Measurements from ENCODE around the gene USP9Y.

Gene USP9Y

GRCh38 chrY:12701181-12701695, at the start of gene USP9Y:
TSS of gene USP9Y (plus strand) at chrY:12701231. CDS start at chrY:12709448, 8,217 bp downstream.
- no peak for DNase-seq

GRCh38 chrY:12651621-12652036, 49.4 kb upstream of the USP9Y start:
- DNase-seq: no peak

- peak in 30 of 56 donors; percentile 0 to 76 (median 38) for DNase-seq
Measured at GRCh38 chrY:12661745-12662681, 39.0 kb upstream of the USP9Y start.

- peak in 24 of 56 donors; percentile 0 to 46 (median 4) for DNase-seq
Measured at GRCh38 chrY:12662745-12663591, 38.1 kb upstream of the USP9Y start.

- peak in 1 of 56 donors; percentile 0 for DNase-seq
Measured at GRCh38 chrY:12663845-12664244, 37.2 kb upstream of the USP9Y start.

GRCh38 chrY:12678111-12678510, 22.9 kb upstream of the USP9Y start:
- no peak for DNase-seq

GRCh38 chrY:12681535-12681934, 19.5 kb upstream of the USP9Y start:
- no peak for DNase-seq

GRCh38 chrY:12688337-12688736, 12.7 kb upstream of the USP9Y start:
- no peak for DNase-seq

- no peak for DNase-seq
Measured at GRCh38 chrY:12700087-12700486, 944 bp upstream of the USP9Y start.

- no peak for DNase-seq
Measured at GRCh38 chrY:12702174-12702573, 1.1 kb downstream of the USP9Y start.

GRCh38 chrY:12710460-12710859, 9.4 kb downstream of the USP9Y start:
- DNase-seq: no peak

- DNase-seq: no peak
Measured at GRCh38 chrY:12715376-12715775, 14.3 kb downstream of the USP9Y start.

GRCh38 chrY:12729746-12730145, 28.7 kb downstream of the USP9Y start:
- no peak for DNase-seq

GRCh38 chrY:12733625-12734024, 32.6 kb downstream of the USP9Y start:
- DNase-seq: no peak

- no peak for DNase-seq
Measured at GRCh38 chrY:12734051-12734450, 33.0 kb downstream of the USP9Y start.

- DNase-seq: no peak
Measured at GRCh38 chrY:12741414-12741813, 40.4 kb downstream of the USP9Y start.

GRCh38 chrY:12742725-12743124, 41.7 kb downstream of the USP9Y start:
- no peak for DNase-seq

GRCh38 chrY:12744091-12744490, 43.1 kb downstream of the USP9Y start:
- DNase-seq: no peak

- no peak for DNase-seq
Measured at GRCh38 chrY:12749293-12749692, 48.3 kb downstream of the USP9Y start.

GRCh38 chrY:12752856-12753255, 51.8 kb downstream of the USP9Y start:
- no peak for DNase-seq

- DNase-seq: no peak
Measured at GRCh38 chrY:12756021-12756420, 55.0 kb downstream of the USP9Y start.

- DNase-seq: no peak
Measured at GRCh38 chrY:12765976-12766375, 64.9 kb downstream of the USP9Y start.
